ENCODE measurements around the gene BSCL2. TPM values are rescaled to one million over a fixed set of nuclear protein-coding genes. Genes with fewer than 3 reads are reported as not detected.
A peak's percentile ranks its signal among the peaks of the same experiment; 100 is the strongest.

BSCL2 gene
- total and polyA plus RNA-seq, 11 donors = 13.3 to 39.4 (median 20.5) TPM

GRCh38 chr11:62713343-62713742 is 6.1 kb upstream of the BSCL2 start:
- no peaks in the 10 kb centered on the region for H3K27me3 ChIP-seq
- DNase-seq (peak in 1 of 5 donors; percentile 35), ATAC-seq (no peak)
- intact Hi-C loops (cut with DNase I) = no loop called here
- TF ChIP-seq CTCF (IDR thresholded peaks at IDR 0.05) (no peak), POLR2A (IDR thresholded peaks at IDR 0.05) (no peak)
- H3K36me3 ChIP-seq = peaks cover 9 to 83% (median 80%) of the 10 kb centered on the region in 9 donors
- 52 to 64% (median 59%) methylated on average over 2 of the region's 2 CpGs for WGBS, 4 donors
- no peaks in the 10 kb centered on the region for H3K9me3 ChIP-seq
- peaks cover 0 to 44% (median 28%) of the 10 kb centered on the region in 12 donors for H3K4me1 ChIP-seq
- H3K27ac ChIP-seq = peak overlapping the region; percentile 1 to 80 (median 62)
- no peak overlapping the region for H3K4me3 ChIP-seq

GRCh38 chr11:62712861-62713260 is 5.6 kb upstream of the BSCL2 start:
- H3K4me3 ChIP-seq = no peak overlapping the region
- H3K9me3 ChIP-seq = no peaks in the 10 kb centered on the region
- peak overlapping the region in 11 of 12 donors; percentile 32 to 80 (median 62) for H3K27ac ChIP-seq
- intact Hi-C loops (cut with DNase I) = no loop called here
- no peaks in the 10 kb centered on the region for H3K27me3 ChIP-seq
- ATAC-seq = no peak
- H3K4me1 ChIP-seq = peaks cover 0 to 48% (median 31%) of the 10 kb centered on the region in 12 donors
- no peak for DNase-seq
- 57 to 79% (median 65%) methylated on average over 3 of the region's 3 CpGs for WGBS, 4 donors
- peaks cover 9 to 78% (median 75%) of the 10 kb centered on the region in 9 donors for H3K36me3 ChIP-seq
- TF ChIP-seq CTCF (IDR thresholded peaks at IDR 0.05) (no peak), POLR2A (IDR thresholded peaks at IDR 0.05) (no peak)

GRCh38 chr11:62712276-62712812 is 5.1 kb upstream of the BSCL2 start:
- no peak overlapping the region for H3K4me3 ChIP-seq
- H3K27me3 ChIP-seq = no peaks in the 10 kb centered on the region
- intact Hi-C loops (cut with DNase I) = no loop called here
- ATAC-seq (no peak), DNase-seq (no peak)
- TF ChIP-seq CTCF (IDR thresholded peaks at IDR 0.05) = no peak
- no peak for TF ChIP-seq POLR2A (IDR thresholded peaks at IDR 0.05)
- H3K9me3 ChIP-seq = no peaks in the 10 kb centered on the region
- H3K27ac ChIP-seq = peak overlapping the region in 10 of 12 donors; percentile 32 to 80 (median 62)
- WGBS, 4 donors = 85 to 90% (median 87%) methylated on average over 6 of the region's 6 CpGs
- peaks cover 9 to 73% (median 70%) of the 10 kb centered on the region in 9 donors for H3K36me3 ChIP-seq
- peaks cover 0 to 53% (median 29%) of the 10 kb centered on the region in 12 donors for H3K4me1 ChIP-seq

- intact Hi-C loops (cut with DNase I) = loop anchor here in 2 of 10 donors (2.0 kb wide), 1 partner anchor 17 kb away; the partner anchor contains the start of gene HNRNPUL2 (in 2 of the 2)
- H3K27me3 ChIP-seq = no peaks in the 10 kb centered on the region
- H3K36me3 ChIP-seq = peaks cover 0 to 50% (median 47%) of the 10 kb centered on the region in 9 donors
- peak in 1 of 4 donors; percentile 0 for ATAC-seq
- H3K27ac ChIP-seq = peak overlapping the region; percentile 90 to 99 (median 97)
- TF ChIP-seq CTCF (IDR thresholded peaks at IDR 0.05) (no peak), POLR2A (IDR thresholded peaks at IDR 0.05) (no peak)
- H3K9me3 ChIP-seq = no peaks in the 10 kb centered on the region
- no peak for DNase-seq
- peaks cover 0 to 72% (median 44%) of the 10 kb centered on the region in 12 donors for H3K4me1 ChIP-seq
- 63 to 74% (median 67%) methylated on average over 7 of the region's 7 CpGs for WGBS, 4 donors
- H3K4me3 ChIP-seq = peak overlapping the region; percentile 21 to 75 (median 64)
Observed at GRCh38 chr11:62710001-62710345, 2.7 kb upstream of the BSCL2 start.
